HG02798 (cell line): ENCODE measurements around the gene PPP1R26.

Experiments used
- ATAC-seq: cut with Tn5 transposase; IDR thresholded peaks from one replicate; pipeline ENCODE4 v1.9.1; 2021; ENCODE audit warnings: mild to moderate bottlenecking; ENCODE audit not compliant: unreplicated experiment, poor library complexity

Gene PPP1R26

GRCh38 chr9:135485832-135486231 lies 6.2 kb downstream of the PPP1R26 start:
- ATAC-seq = no peak

DNA sequence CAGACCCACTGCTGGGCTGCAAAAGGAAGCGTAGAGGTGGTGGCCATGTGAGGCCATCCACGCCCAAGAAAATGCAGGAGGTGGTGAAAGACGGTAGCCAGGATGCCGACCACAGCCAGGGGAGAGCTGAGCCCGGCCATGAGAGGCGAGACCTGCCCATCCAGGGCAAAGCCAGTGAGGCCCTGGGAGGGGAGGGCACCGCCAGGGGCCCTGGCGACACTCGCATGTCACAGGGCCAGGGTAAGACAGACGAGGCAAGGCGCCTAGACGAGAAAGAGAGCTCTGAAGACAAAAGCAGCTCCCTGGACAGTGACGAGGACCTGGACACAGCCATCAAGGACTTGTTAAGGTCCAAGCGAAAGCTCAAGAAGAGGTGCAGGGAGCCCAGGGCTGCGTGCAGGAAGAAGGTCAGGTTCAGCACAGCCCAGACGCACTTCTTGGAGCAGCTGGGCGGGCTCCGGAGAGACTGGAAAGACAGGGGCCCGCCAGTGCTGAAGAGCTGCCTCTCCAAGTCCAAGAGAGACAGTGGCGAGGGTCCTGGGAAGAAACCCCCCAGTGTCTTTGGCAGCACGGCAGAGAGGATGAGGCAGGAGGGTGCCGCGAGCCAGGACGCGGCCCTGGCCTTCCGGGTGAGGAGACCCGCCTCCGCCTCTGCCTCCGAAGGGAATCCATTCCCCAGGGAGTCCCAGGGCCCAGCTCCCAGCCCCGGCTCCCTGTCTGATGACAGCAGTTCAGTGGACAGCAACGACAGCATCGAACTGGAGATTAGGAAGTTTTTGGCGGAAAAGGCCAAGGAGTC lies 6.9 kb downstream of the PPP1R26 start:
- ATAC-seq = no peak

DNA sequence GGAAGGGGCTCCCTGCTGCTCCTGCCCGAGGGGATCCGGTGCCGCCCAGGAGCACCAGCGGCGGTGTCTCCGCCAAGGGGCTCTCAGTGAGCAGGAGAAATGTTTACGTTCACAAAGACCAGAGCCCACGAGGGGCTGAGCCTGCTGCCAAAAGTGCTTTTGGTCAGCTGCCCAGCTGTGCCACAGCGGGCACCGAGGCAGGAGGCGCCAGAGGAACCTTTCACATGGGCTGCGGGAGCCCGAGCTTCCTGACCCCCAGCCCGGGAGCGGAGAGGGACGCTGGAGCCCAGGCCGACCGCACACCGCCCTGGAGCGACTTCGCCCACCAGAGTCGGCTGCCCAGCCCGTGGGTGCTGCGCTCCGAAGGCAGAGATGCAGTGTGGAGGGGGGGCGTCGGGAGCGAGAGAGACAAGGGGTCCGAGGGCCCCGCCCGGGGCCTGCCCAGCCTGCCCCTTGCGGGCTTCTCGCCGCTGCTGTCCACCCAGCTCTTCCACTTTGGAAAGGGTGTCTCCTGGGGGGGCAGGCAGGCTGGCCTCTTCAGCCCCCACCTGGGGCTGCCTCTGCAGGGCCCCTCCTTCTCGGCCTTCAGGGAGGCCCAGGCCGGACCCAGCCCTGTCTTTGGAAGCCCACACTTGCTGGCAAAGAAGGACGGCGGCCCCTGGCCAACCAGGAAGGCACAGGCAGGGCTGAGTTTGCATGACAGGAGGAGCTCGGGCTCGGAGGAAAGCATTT lies 7.9 kb downstream of the PPP1R26 start:
- ATAC-seq = no peak

- no peak for ATAC-seq
Measured at GRCh38 chr9:135488013-135488330, 8.4 kb downstream of the PPP1R26 start.

DNA sequence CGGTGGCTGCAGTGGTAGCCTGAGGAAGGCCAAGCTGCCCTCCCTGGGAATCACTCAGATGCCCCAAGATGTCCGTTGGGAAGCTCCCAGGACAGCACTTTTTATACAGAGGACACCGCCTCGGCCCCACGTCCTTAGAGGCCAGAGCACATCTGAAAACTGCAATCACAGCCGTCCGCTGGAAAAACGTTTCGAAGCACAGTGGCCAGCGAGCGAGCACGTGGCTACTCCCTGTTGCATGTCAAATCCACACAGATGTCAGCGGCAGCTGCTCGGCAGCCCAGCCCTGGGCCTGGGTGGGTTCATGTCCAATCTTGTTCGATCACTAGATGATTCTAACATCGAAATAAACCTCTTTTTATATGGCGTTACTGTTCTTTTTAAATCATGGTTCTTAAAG lies 8.9 kb downstream of the PPP1R26 start:
- no peak for ATAC-seq

- no peak for ATAC-seq
Measured at GRCh38 chr9:135489188-135489906, 9.8 kb downstream of the PPP1R26 start.

DNA sequence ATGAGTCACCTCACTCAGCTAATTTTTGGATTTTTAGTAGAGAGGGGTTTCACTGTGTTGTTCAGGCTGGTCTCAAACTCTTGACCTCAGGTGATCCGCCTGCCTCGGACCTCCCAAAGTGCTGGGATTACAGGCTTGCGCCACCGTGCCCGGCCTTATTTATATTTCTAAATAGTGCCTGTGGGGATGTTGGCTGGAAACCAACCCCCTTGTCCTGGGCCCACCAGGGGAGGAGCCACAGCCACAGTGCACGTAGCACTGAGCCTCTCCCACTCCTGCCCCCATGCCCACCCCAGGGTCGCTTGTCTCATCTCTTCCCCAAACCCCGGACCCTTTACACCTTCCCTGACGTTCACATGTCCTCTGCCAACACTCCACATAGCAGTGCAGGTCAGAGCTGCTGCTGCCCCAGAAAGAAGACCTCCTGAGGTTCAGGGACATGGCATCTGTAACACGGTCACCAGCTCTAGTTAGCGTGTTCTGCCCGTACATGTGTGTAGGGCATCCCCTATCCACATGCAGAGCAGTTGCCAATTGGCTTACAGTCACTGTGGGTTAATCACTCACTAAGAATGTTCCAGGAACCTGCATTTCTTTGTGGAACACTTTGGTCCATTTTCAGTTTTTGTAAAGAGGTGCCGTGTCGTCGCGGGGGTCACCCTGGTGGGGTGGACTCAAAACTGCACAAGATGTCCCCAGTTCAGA lies 10.7 kb downstream of the PPP1R26 start:
- no peak for ATAC-seq

DNA sequence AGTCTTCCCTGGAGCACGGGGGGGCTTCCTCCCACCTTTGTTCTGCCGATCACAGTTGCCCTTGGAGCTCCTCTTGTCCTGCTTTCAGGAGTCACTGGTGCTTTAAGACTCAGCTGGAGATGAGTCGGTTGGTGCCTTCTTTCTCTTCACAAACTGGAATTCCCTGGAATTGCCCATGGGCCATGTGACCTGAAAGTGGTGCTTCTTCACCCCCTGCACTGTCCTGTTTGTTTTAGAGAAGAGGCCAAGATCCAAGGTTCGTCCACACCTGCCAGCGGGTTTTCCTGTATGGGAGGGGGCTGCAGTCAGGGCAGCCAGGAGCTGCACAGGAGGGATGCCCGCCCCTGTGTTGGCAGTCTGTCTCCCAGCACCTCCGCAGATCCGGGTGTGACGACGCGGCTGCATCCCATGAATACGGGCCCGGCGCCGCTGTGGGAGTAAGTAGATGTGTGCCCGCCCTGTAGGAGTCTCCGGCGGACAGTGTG lies 11.4 kb downstream of the PPP1R26 start:
- ATAC-seq = no peak

DNA sequence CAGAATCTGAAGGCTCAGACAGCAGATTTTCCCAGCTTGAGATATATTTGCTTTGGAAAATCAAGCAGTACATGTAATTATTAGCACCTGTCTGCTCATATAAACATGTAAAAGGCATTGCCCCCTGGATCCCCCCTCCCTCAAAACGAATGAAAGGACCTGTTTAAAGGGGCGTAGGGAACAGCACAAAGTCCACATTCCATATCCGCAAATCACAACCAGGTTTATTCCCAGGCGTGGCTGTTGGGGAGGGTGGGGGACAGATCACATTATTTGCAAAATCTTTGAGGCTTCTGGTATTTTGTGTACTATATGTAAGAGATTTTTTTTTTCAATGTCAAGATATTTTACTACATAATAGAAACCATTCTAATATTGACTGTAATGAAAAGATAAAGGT lies 12.2 kb downstream of the PPP1R26 start:
- ATAC-seq = no peak

DNA sequence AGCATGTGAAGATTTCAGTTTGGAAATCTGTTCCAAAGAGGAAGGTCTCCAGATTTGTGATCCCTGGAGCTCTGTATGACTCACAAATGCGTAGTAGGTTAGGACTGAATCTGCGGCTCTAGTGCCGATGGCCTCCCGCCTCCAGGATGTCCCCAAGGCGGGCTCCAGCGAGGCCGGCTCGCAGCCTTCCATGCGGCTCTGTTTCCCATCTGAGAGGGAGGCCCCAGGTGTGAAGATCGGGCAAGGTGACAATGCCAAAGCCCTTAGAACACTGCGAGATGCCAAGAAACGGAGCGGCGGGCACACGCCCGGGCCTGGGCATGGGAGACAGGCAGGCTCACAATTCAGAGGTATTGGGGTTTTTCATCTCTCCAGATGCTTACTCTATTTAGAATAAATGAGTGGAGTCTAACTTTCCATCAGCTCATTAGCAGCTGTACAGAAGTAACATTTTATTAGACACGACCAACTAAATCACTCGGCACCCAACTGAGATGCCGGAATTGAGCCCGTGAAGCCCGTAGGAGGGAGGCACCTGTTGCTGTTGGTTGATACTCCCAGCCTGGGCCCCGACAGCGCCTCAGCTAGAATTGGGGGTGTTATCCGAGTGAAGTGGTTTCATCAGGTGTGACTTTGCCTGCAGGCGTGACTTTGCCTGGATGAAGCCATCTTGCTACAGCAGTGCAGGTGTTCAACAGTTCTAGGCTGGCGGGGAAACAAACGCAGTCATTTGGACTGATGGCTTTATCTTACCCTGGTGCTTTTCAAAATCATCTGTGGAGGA lies 13.5 kb downstream of the PPP1R26 start:
- no peak for ATAC-seq

DNA sequence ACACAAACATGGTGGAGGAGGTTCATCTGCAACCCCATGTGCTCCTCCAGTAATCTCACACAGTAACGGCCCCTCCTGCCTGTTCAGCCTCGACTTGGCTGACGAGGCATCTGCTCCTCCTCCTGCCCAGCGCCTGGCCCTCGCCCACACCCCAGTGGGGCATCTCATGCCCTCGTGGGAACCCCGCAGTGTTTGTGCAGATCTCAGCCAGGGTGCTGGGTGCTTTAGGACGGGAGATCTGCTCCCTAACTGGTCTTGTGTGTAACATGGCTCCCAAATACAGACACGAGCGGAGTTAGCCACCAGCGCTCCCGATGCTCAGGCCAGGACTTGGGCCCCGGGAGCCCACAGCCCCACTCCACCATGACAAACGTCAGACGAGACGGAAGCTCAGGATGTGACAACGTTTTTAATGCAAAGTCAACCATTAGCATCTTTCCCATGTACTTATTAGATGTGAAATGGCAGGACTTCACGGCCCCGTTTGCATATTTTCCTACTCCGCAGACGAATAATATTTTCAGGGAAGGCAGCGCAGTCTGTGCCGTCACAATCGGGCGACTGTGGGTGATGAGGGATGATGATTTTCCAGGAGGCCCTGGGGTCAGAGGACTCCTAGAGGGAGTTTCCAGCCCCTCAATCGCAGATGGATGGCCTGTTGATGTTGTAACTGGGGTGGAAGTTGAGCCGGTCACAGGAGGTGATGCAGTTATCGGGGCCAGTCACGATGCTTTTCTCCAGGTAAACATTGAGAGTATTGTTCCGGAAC lies 15.4 kb downstream of the PPP1R26 start:
- no peak for ATAC-seq

- ATAC-seq = no peak
Measured at GRCh38 chr9:135498381-135499126, 19.0 kb downstream of the PPP1R26 start.

DNA sequence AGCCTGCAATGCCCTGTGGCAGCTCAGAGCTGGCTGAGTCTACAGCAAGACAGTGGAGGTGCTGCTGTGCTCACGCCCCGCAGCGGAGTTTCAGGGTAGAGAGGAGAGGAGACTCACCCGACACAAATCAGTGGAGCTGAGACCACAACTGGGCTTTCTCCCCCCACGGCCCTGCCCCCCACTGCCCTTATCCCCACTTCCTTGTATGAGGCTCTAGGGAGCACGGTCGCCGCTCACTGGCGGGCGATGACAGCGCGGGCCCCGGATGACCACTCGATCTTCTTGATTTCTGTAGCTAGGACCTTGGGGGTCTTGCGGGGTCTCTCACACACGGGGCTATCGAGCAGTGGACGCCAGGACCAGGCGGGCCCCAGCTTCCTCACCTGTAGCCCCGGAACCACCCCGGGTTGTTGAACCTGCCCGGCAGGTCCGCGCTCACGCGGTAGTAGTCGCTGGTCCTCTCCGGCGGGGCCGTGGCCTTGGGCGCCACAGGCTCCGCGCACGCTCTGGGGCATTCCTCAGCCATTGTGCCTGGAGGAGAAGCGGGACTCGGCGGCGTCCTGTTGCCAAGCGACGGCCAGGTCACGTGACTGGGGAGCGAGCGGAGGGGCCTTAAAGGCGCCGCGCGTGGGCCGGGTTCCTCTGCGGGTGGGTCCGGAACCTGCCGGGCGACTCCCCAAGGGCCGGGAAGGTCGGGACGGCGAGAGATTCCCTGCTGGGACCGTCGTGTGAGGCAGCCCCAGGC lies 19.9 kb downstream of the PPP1R26 start:
- peak; percentile 64 for ATAC-seq

DNA sequence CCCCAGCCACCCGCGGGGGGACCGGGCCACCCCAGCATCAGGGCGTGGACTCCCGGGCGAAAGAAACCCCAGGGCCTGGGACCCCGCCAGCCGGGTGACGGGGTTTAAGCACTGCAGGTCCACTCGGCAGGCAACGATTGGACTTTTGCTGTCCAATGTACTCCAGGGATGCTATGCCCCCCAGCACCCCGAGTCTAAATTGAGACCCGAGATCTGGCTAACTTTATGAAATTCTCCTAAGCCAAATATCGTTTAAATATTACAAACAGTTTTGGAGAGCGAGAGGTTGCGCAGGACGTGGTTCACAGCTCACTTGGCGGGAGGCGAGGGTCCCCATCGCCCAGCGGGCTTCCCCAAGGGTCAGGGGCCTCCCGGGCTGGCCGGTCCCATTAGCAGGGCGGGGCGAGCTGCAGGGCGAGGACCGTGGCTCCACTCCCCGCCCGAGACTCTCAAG lies 20.5 kb downstream of the PPP1R26 start:
- ATAC-seq = no peak

DNA sequence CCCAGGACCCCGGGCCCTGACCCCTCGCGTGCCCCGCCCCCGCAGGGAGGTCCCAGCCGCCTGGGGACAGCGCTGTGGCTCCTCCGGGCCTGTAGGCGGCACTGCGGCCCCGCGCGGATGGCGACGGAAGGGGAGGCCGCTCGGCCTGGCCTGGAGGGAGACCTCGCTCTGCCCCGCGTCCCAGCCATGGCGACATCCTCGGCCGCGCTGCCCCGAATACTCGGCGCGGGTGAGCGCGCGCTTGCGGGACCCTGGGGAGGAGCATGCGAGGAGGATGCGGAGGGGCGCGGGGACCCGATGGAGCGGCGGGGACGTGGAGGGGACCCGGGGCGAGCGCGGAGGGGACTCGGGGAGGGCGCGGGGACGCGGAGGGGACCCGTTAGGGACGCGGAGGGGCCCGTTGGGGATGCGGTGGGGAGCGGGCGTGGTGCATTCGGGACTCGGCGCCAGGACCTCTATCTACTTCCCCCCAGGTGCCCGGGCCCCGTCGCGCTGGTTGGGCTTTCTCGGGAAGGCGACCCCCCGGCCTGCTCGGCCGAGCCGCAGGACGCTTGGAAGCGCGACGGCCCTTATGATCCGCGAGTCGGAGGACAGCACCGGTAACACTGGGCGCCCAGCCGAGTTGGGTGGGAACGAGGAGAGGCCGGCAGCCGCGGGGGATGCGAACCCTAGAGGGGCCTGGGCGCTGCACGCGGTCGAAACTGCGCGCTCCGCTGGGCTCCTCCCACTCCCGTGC lies 21.1 kb downstream of the PPP1R26 start, which contains the start of gene MRPS2:
Gene MRPS2 (plus strand): TSS at position 158 of the 736 bp plus-strand sequence. CDS start 29 bp downstream, at position 187.
- peak; percentile 87 for ATAC-seq

DNA sequence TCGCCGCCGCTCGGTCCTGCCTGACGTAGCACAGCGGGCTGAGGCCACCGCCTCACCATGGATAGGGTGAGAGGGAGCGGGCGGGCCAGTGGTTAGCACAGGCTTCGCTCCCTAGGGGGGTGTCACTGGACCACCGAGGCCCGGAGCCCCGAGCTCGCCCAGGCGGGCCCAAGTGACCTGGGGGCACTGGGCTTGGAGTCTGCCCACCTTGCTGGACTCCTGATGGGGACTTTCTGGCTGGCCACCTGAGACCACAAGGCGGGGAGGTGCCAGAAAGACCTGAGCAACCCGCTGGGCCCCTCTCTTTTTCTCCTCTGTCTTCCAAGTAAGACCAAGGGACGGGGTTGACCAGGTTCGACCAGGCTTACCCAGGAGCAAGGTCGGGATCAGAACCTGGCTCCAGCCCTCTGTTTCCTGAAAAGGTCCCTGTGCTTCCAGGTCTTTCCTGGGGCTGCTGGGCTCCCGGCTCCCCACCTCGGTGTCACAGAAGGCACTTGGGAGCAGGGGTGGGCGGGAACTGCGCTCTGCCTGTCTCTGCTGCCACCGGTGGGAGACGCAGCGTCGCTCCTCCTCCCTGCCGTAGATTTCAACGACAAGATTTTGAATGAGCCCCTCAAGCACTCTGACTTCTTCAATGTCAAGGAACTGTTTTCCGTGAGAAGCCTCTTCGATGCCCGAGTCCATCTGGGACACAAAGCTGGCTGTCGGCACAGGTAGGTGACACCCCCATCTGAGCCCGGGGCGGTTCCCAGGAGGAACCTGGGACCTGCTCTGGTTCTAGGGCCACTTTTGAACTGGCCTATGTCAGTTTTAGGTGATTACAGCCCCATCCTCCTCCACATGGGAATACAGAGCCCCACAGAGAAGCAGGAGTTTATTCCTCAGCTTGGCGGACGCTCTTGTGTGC lies 21.9 kb downstream of the PPP1R26 start:
- no peak for ATAC-seq
